Measurements from ENCODE around the gene INTS1. TPM values are rescaled to one million over a fixed set of nuclear protein-coding genes. Genes with fewer than 3 reads are reported as not detected.

INTS1 gene
- total RNA-seq, 1 experiment from 2014 or later: 161 TPM

- peak; percentile 88 for TF ChIP-seq USF2 (CRISPR knock-in tag; IDR thresholded peaks at IDR 0.05)
- TF ChIP-seq JAZF1 (CRISPR knock-in tag; IDR thresholded peaks at IDR 0.05): no peak
- TF ChIP-seq STAT6 (CRISPR knock-in tag; conservative IDR thresholded peaks at IDR 0.05; ENCODE audit: low read depth): no peak
- TF ChIP-seq USF1 (CRISPR knock-in tag; IDR thresholded peaks at IDR 0.05): peak; percentile 89
- 0 out of 2 replicates have a peak, but pooled peaks have one; percentile 29 for TF ChIP-seq SP1 (CRISPR knock-in tag; conservative IDR thresholded peaks at IDR 0.05)
- peak; percentile 98 for TF ChIP-seq MAX (CRISPR knock-in tag; IDR thresholded peaks at IDR 0.05)
- 0 out of 2 replicates have a peak, but pooled peaks have one; percentile 28 for TF ChIP-seq ESRRA (CRISPR knock-in tag; IDR thresholded peaks at IDR 0.05; ENCODE audit: borderline replicate concordance)
These were observed 30.2 kb downstream of the INTS1 start (continued) for GRCh38 chr7:1473864-1474512.

GRCh38 chr7:1470901-1471300, 33.3 kb downstream of the INTS1 start:
- no peaks in the 10 kb centered on the region for H3K9me3 Mint-ChIP-seq
- H3K27me3 Mint-ChIP-seq (ENCODE audit: low read depth): no peaks in the 10 kb centered on the region
- CTCF ChIA-PET: no interaction called here
- no peaks in the 10 kb centered on the region for H3K4me1 Mint-ChIP-seq
- TF ChIP-seq FOXK1 (CRISPR knock-in tag; IDR thresholded peaks at IDR 0.05) (no peak), JAZF1 (CRISPR knock-in tag; IDR thresholded peaks at IDR 0.05) (no peak), ARID4B (CRISPR knock-in tag; IDR thresholded peaks at IDR 0.05; ENCODE audit: borderline replicate concordance) (no peak), ATF1 (CRISPR knock-in tag; IDR thresholded peaks at IDR 0.05) (no peak), ELF4 (CRISPR knock-in tag; IDR thresholded peaks at IDR 0.05; ENCODE audit: low read depth) (no peak), MAX (CRISPR knock-in tag; IDR thresholded peaks at IDR 0.05) (no peak), ZNF671 (CRISPR knock-in tag; IDR thresholded peaks at IDR 0.05) (no peak), E2F1 (CRISPR knock-in tag; IDR thresholded peaks at IDR 0.05) (no peak), ZNF121 (CRISPR knock-in tag; IDR thresholded peaks at IDR 0.05) (no peak), RORB (CRISPR knock-in tag; IDR thresholded peaks at IDR 0.05) (no peak), ATF2 (CRISPR knock-in tag; IDR thresholded peaks at IDR 0.05; ENCODE audit: borderline replicate concordance, low read depth) (no peak), ZNF423 (CRISPR knock-in tag; IDR thresholded peaks at IDR 0.05) (no peak)
- no peak for DNase-seq (ENCODE audit: low spot score)
- POLR2A ChIA-PET: no interaction called here
- H3K36me3 Mint-ChIP-seq: peaks cover 4% of the 10 kb centered on the region
- ATAC-seq: no peak
- H3K27ac Mint-ChIP-seq: no peak overlapping the region
- H3K4me3 Mint-ChIP-seq: no peak overlapping the region
